GM12891 (cell line): ENCODE measurements around the gene PRSS56.

Source experiments
- PAX5 ChIP-seq: IDR thresholded peaks from 2 replicates; pipeline ENCODE4 v1.6.1; 2011; ENCODE audit warnings: low read length, moderate library complexity, mild to moderate bottlenecking; ENCODE audit not compliant: insufficient read depth, severe bottlenecking
- POLR2A ChIP-seq: IDR thresholded peaks from 2 replicates; pipeline ENCODE4 v1.6.1; 2011; ENCODE audit warnings: low read depth, low read length, control low read depth
- POLR2AphosphoS5 ChIP-seq: IDR thresholded peaks from 2 replicates; pipeline ENCODE4 v1.6.1; 2011; ENCODE audit warnings: low read depth, low read length, control low read depth
- TAF1 ChIP-seq: IDR thresholded peaks from 2 replicates; pipeline ENCODE4 v1.6.1; 2011; ENCODE audit warnings: low read depth, low read length, control low read depth

GRCh38 chr2:232556426-232556825, 36.2 kb downstream of the PRSS56 start:
- TF ChIP-seq POLR2A, result no peak
- no peak for TF ChIP-seq TAF1
- TF ChIP-seq POLR2AphosphoS5, result no peak
- no peak for TF ChIP-seq PAX5
